Skeletal muscle satellite cell (primary cell): Measurements from ENCODE around the gene CHD2.

Experiments used
- H3K27me3 ChIP-seq: 2 replicates; pipeline ENCODE4 v1.7.0; 2013; ENCODE audit warnings: low read length; ENCODE audit not compliant: control insufficient read depth, insufficient read depth
- H3K36me3 ChIP-seq: 2 replicates; pipeline ENCODE4 v1.7.0; 2013; ENCODE audit warnings: mild to moderate bottlenecking, control low read depth, low read length; ENCODE audit not compliant: insufficient read depth
- H3K4me1 ChIP-seq: 2 replicates; pipeline ENCODE4 v1.7.0; 2013; ENCODE audit warnings: low read length; ENCODE audit not compliant: control insufficient read depth, insufficient read depth
- H3K4me2 ChIP-seq: 2 replicates; pipeline ENCODE4 v1.7.0; 2013; ENCODE audit warnings: mild to moderate bottlenecking, low read length
- H3K4me3 ChIP-seq: 2 replicates; pipeline ENCODE4 v1.7.0; 2013; ENCODE audit warnings: low read length
- H3K9ac ChIP-seq: 2 replicates; pipeline ENCODE4 v1.7.0; 2013; ENCODE audit warnings: mild to moderate bottlenecking, low read depth, low read length, moderate library complexity
- H3K9me3 ChIP-seq: replicated peaks from 2 replicates; pipeline ENCODE4 v1.7.0; 2013; ENCODE audit warnings: mild to moderate bottlenecking, control low read depth, low read length

CHD2 gene

GRCh38 chr15:93043621-93044300 lies 143.6 kb downstream of the CHD2 start:
- peaks cover 25% of the 10 kb centered on the region for H3K27me3 ChIP-seq
- H3K9ac ChIP-seq, result no peak overlapping the region
- H3K4me1 ChIP-seq, result no peaks in the 10 kb centered on the region
- H3K9me3 ChIP-seq, result no peaks in the 10 kb centered on the region
- H3K4me3 ChIP-seq, result no peak overlapping the region
- no peak overlapping the region for H3K4me2 ChIP-seq
- H3K36me3 ChIP-seq, result no peaks in the 10 kb centered on the region

GRCh38 chr15:93044301-93045190 lies 144.4 kb downstream of the CHD2 start:
- Histone ChIP-seq H3K9me3 (no peaks in the 10 kb centered on the region), H3K27me3 (peaks cover 33% of the 10 kb centered on the region), H3K4me3 (no peak overlapping the region), H3K4me2 (no peak overlapping the region), H3K9ac (no peak overlapping the region), H3K36me3 (no peaks in the 10 kb centered on the region), H3K4me1 (no peaks in the 10 kb centered on the region)

GRCh38 chr15:93045191-93045785 lies 145.2 kb downstream of the CHD2 start:
- Histone ChIP-seq H3K9ac (no peak overlapping the region), H3K27me3 (peaks cover 40% of the 10 kb centered on the region), H3K36me3 (no peaks in the 10 kb centered on the region), H3K4me3 (no peak overlapping the region), H3K9me3 (no peaks in the 10 kb centered on the region), H3K4me2 (no peak overlapping the region), H3K4me1 (no peaks in the 10 kb centered on the region)

- Histone ChIP-seq H3K4me1 (no peaks in the 10 kb centered on the region), H3K4me3 (no peak overlapping the region), H3K27me3 (peaks cover 39% of the 10 kb centered on the region), H3K36me3 (no peaks in the 10 kb centered on the region), H3K9ac (no peak overlapping the region), H3K9me3 (no peaks in the 10 kb centered on the region), H3K4me2 (no peak overlapping the region)
These were observed 146.0 kb downstream of the CHD2 start for GRCh38 chr15:93046120-93046519.

- Histone ChIP-seq H3K4me3 (no peak overlapping the region), H3K9me3 (no peaks in the 10 kb centered on the region), H3K4me2 (no peak overlapping the region), H3K4me1 (no peaks in the 10 kb centered on the region), H3K9ac (no peak overlapping the region), H3K36me3 (no peaks in the 10 kb centered on the region), H3K27me3 (peaks cover 34% of the 10 kb centered on the region)
These were observed 146.6 kb downstream of the CHD2 start for GRCh38 chr15:93046721-93047120.

DNA sequence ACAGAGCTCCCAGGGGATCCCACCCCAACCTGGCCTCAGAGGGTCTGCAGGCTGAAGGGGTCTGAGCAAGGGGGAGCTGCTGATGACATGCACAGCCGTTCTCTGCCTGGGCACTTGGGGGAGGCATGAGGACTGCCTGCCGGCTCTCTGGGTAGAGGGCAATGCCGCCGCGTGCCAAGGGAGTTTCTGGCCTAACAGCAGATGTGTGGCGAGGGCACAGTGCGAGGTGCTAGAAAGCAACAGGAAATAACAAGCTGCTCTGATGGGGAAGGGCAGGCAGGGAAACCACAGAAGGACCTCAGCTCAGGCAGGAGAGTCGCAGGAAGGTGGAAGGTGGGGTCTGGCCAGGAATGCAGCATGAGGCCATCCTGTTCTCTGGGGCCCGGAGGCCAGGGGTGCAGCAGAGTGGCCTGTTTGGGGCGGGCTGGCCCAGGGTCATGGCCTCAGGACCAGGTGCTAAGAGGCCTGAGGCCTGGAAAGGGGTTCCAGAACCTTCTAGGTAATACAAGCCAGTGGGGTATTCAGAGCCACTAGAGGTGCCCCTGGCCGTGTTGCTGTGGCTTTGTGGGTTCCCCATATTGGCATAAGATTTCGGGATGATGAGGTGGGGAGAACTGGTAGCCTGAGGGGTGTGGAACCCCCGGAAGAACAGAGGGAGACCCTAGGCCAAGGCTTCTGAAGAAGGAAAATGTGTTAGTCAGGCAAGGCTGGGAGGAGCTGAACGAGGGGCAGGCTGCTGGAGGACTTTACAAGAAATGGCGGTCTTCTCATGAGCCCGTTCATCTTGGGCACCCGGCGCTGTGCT lies 147.7 kb downstream of the CHD2 start:
- no peaks in the 10 kb centered on the region for H3K36me3 ChIP-seq
- H3K4me3 ChIP-seq, result no peak overlapping the region
- no peaks in the 10 kb centered on the region for H3K9me3 ChIP-seq
- H3K4me2 ChIP-seq, result no peak overlapping the region
- H3K27me3 ChIP-seq, result peaks cover 32% of the 10 kb centered on the region
- no peak overlapping the region for H3K9ac ChIP-seq
- no peaks in the 10 kb centered on the region for H3K4me1 ChIP-seq

DNA sequence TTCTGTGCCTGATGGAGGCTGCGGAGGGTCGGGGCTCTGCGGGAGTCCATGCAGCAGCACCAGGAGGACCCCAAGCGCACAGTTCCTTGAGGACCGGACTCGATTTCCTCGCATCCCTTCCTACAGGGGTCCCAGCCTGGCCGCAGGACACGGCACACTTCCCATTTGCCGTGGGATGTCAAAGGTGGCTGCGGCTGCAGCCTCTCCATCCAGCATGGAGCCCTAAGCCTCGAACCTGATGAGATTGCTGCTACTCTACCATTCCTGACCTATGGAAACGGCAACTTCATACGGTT lies 148.2 kb downstream of the CHD2 start:
- Histone ChIP-seq H3K9ac (no peak overlapping the region), H3K4me3 (no peak overlapping the region), H3K9me3 (no peaks in the 10 kb centered on the region), H3K4me2 (no peak overlapping the region), H3K36me3 (no peaks in the 10 kb centered on the region), H3K27me3 (peaks cover 34% of the 10 kb centered on the region), H3K4me1 (no peaks in the 10 kb centered on the region)

DNA sequence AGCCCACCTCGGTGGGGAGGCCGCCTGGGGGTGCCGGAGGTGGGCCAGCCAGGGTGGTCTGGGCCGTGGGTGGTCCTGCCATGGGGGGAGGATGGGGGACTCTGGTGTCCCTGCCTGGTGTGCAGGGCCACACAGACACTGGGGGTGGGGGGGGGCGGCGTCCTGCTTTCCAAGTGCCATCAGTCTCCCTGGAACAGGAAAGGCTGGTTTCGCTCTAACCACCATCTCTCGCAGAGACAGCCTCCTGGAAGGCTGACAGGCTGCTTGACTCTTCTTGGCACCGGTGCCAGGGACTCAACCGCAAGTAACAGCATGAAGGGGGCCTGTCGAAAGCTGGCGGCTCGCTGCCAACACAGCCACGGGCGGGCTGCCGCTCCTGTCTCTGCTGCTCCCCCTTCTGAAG lies 148.6 kb downstream of the CHD2 start:
- Histone ChIP-seq H3K9me3 (no peaks in the 10 kb centered on the region), H3K27me3 (peaks cover 37% of the 10 kb centered on the region), H3K36me3 (no peaks in the 10 kb centered on the region), H3K4me1 (no peaks in the 10 kb centered on the region), H3K9ac (no peak overlapping the region), H3K4me2 (no peak overlapping the region), H3K4me3 (no peak overlapping the region)

- no peak overlapping the region for H3K4me2 ChIP-seq
- H3K4me1 ChIP-seq, result no peaks in the 10 kb centered on the region
- no peak overlapping the region for H3K9ac ChIP-seq
- no peaks in the 10 kb centered on the region for H3K36me3 ChIP-seq
- H3K4me3 ChIP-seq, result no peak overlapping the region
- peaks cover 37% of the 10 kb centered on the region for H3K27me3 ChIP-seq
- no peaks in the 10 kb centered on the region for H3K9me3 ChIP-seq
These were observed 149.1 kb downstream of the CHD2 start for GRCh38 chr15:93049233-93049632.

DNA sequence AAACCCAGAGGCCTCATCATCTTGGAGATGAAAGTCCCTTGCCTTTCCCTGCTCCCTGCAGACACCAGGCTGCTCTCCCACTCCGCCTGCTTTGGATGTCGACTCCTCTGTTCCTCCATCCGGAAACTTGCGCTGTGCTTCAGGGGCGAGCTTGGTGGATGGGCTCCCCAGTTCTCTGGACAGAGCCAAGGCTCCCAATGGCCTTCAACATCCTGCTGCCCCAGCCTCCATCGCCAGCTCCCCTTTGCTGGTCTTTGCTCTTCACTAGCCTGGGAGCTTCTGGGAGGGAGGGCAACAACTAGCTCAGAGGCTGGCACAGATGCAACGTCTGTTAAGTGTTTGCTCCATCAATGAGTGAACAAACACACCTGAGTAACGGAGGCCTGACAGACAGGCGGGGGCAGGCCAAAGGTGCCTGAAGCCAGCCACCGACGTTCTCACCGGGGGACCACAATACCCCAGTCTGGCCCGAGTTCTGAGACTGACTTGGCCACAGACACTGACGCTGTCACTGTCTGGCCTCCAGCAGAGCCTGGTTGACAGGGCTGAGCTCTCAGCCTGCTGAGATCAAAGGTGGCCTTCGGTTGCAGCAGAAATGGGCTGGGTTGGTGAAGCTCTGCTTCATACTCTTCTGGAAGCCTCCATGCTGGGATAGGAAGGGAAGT lies 149.9 kb downstream of the CHD2 start:
- H3K36me3 ChIP-seq, result no peaks in the 10 kb centered on the region
- H3K9me3 ChIP-seq, result no peaks in the 10 kb centered on the region
- H3K4me2 ChIP-seq, result no peak overlapping the region
- H3K4me3 ChIP-seq, result no peak overlapping the region
- no peaks in the 10 kb centered on the region for H3K4me1 ChIP-seq
- H3K27me3 ChIP-seq, result peaks cover 42% of the 10 kb centered on the region
- no peak overlapping the region for H3K9ac ChIP-seq

DNA sequence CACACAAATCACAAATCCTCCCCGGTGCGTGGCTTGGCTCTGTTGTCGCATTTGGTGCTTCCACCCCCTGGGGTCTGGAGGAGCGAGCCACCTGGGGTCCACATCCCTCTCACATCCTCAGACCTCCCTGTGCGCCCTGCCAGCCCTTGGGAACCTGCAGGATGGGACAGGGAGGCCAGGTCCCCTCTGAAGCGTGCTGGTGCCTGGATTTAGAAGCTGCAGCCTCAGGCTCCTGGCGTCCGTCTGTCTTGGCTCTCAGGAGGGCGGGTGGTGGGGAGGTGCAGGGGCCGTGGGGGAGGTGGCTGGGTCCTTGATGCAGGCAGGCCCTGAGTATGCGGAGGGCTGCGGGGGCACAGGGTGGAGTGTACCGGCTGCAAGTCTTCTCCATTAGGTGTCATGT lies 150.5 kb downstream of the CHD2 start:
- Histone ChIP-seq H3K4me2 (no peak overlapping the region), H3K4me1 (no peaks in the 10 kb centered on the region)

More for the DNA sequence above, 150.5 kb downstream of the CHD2 start:
- no peaks in the 10 kb centered on the region for H3K9me3 ChIP-seq
- H3K9ac ChIP-seq, result no peak overlapping the region
- no peak overlapping the region for H3K4me3 ChIP-seq
- H3K36me3 ChIP-seq, result no peaks in the 10 kb centered on the region
- peaks cover 48% of the 10 kb centered on the region for H3K27me3 ChIP-seq
